ENCODE data around the gene CSKMT. TPM values are rescaled to one million over a fixed set of nuclear protein-coding genes. Genes with fewer than 3 reads are reported as not detected.
A peak's percentile ranks its signal among the peaks of the same experiment; 100 is the strongest.
"Not testable (repeated sequence)": the region's sequence is repeated elsewhere in the genome, so short reads cannot be mapped to it uniquely, and the experiment has no call there.

CSKMT gene, protein sequence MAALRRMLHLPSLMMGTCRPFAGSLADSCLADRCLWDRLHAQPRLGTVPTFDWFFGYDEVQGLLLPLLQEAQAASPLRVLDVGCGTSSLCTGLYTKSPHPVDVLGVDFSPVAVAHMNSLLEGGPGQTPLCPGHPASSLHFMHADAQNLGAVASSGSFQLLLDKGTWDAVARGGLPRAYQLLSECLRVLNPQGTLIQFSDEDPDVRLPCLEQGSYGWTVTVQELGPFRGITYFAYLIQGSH
- total RNA-seq (10 to 100 TPM in 1 of 2 donors, 1 to 10 TPM in 1; 5.3 to 19.8 TPM), polyA plus RNA-seq (10 to 100 TPM; 11.0 to 37.1 TPM)
- long read RNA-seq, donor 1, transcript CSKMT-202 (2 exons, 2,870 nt): minor isoform, 7 of 19 reads
- long read RNA-seq, donor 1, transcript CSKMT-204 (1 exons, 376 nt): major isoform, 10 of 19 reads
- long read RNA-seq, donor 1, partial matches to known transcripts: 0 of 19 reads
- long read RNA-seq, donor 1, other reads (novel, unspliced or antisense): 0 of 19 reads
- long read RNA-seq, donor 2, transcript CSKMT-204 (1 exons, 376 nt): major isoform, 5 of 7 reads
- long read RNA-seq, donor 2, partial matches to known transcripts: 0 of 7 reads
- long read RNA-seq, donor 2, other reads (novel, unspliced or antisense): 0 of 7 reads
- long read RNA-seq, donor 3, transcript CSKMT-204 (1 exons, 376 nt): major isoform, 6 of 9 reads
- long read RNA-seq, donor 3, partial matches to known transcripts: 0 of 9 reads
- long read RNA-seq, donor 3, other reads (novel, unspliced or antisense): 0 of 9 reads
- long read RNA-seq, donor 4, partial matches to known transcripts: 0 of 5 reads
- long read RNA-seq, donor 4, other reads (novel, unspliced or antisense): 0 of 5 reads
- long read RNA-seq, donor 5, transcript CSKMT-204 (1 exons, 376 nt): major isoform, 6 of 8 reads
- long read RNA-seq, donor 5, partial matches to known transcripts: 0 of 8 reads
- long read RNA-seq, donor 5, other reads (novel, unspliced or antisense): 0 of 8 reads

DNA sequence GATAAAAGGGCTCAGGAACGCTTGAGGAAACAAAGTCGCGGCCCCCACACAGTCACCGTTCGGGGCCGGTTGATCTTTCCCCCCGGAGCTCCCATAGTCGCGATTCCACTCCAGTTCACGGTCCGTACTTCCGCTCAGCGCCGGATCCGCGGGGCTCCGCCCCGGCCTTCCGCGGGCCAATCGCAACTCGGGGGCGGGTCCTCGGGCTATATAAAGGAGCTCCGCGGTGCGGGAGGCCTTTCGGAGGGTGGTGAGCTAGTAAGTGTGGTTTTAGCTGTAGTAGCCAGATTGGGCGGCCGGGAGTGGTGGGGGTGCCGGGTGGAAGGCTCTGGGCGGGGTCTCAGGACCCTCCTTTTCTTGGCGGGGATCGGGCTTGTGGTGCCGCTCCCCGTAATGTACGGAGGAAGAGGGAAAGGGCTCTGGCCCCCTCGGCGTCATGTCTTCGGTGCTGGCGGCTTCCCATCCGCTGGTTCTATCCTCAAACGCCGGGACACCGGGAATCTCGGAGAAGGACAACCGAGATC is at the start of gene CSKMT, which contains the start of gene C11orf98:
CSKMT (plus strand) TSS at position 238 of the 524 bp plus-strand sequence. CDS start 568 bp downstream, outside the sequence.
C11orf98 (minus strand) TSS at position 136 of the 524 bp plus-strand sequence; CDS start at position 95, 41 bp downstream.
- no peaks in the 10 kb centered on the region for H3K27me3 ChIP-seq (ENCODE audit: control insufficient read depth in 3 of 3, insufficient read depth in 3 of 3, low read length in 2 of 3)
- H3K36me3 ChIP-seq (ENCODE audit: control insufficient read depth in 4 of 4, insufficient read depth in 4 of 4, low read length in 4 of 4): peaks cover 7 to 21% (median 18%) of the 10 kb centered on the region in 4 donors
- H3K4me1 ChIP-seq (ENCODE audit: control insufficient read depth in 5 of 5, insufficient read depth in 5 of 5, low read length in 5 of 5): peaks cover 11 to 17% (median 14%) of the 10 kb centered on the region in 5 donors
- peak; percentile 96 for ATAC-seq (ENCODE audit: insufficient read depth, low FRiP score)
- peak within 1 kb of the TSS; percentile 86 to 90 for H3K27ac ChIP-seq (ENCODE audit: low read depth in 1 of 2, low read length in 1 of 2)
- H3K9me3 ChIP-seq (ENCODE audit: control insufficient read depth in 4 of 4, insufficient read depth in 3 of 4, low read length in 3 of 4): no peaks in the 10 kb centered on the region
- DNase-seq: peak; percentile 97 to 98 (median 97)
- peak within 1 kb of the TSS; percentile 79 for H3K4me3 ChIP-seq
- WGBS, 2 donors: 0 to 1% methylated on average over 41 to 47 of the region's 47 CpGs
- H3K9ac ChIP-seq (ENCODE audit: insufficient read depth in 1 of 2, low read length in 2 of 2): peak within 1 kb of the TSS; percentile 48 to 82
- TF ChIP-seq, protein P1, sequence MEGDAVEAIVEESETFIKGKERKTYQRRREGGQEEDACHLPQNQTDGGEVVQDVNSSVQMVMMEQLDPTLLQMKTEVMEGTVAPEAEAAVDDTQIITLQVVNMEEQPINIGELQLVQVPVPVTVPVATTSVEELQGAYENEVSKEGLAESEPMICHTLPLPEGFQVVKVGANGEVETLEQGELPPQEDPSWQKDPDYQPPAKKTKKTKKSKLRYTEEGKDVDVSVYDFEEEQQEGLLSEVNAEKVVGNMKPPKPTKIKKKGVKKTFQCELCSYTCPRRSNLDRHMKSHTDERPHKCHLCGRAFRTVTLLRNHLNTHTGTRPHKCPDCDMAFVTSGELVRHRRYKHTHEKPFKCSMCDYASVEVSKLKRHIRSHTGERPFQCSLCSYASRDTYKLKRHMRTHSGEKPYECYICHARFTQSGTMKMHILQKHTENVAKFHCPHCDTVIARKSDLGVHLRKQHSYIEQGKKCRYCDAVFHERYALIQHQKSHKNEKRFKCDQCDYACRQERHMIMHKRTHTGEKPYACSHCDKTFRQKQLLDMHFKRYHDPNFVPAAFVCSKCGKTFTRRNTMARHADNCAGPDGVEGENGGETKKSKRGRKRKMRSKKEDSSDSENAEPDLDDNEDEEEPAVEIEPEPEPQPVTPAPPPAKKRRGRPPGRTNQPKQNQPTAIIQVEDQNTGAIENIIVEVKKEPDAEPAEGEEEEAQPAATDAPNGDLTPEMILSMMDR (IDR thresholded peaks at IDR 0.05; ENCODE audit: control extremely low read depth, extremely low read depth): no peak

DNA sequence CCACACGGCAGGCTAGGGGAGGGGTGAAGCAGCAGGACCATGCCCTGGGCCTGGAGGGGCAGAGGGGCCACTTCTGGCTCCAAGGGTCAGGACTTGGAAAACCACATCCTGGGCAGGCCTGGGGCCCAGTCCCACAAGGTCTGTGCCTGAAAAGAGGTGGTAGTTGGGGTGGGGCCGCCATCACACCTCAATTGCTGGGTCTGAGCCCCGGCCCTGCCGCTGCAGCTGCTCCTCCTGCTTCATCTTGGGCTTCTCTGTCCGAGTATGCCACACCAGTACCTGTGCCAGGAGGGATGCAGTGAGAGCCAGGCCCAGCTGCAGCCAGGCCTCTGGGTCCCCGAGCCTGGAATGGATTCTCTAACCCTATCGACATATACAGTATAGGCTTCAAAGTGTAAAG is 49.6 kb upstream of the CSKMT start:
- no peak overlapping the region for H3K4me3 ChIP-seq
- no peak overlapping the region for H3K9ac ChIP-seq (ENCODE audit: insufficient read depth in 1 of 2, low read length in 2 of 2)
- ATAC-seq (ENCODE audit: insufficient read depth, low FRiP score): no peak
- H3K9me3 ChIP-seq (ENCODE audit: control insufficient read depth in 4 of 4, insufficient read depth in 3 of 4, low read length in 3 of 4): no peaks in the 10 kb centered on the region
- TF ChIP-seq, protein P1 (IDR thresholded peaks at IDR 0.05; ENCODE audit: control extremely low read depth, extremely low read depth): no peak
- peaks cover 0 to 13% (median 5%) of the 10 kb centered on the region in 4 donors for H3K36me3 ChIP-seq (ENCODE audit: control insufficient read depth in 4 of 4, insufficient read depth in 4 of 4, low read length in 4 of 4)
- 91 to 96% methylated on average over 7 of the region's 7 CpGs for WGBS, 2 donors
- peak overlapping the region in 1 of 2 donors; percentile 15 for H3K27ac ChIP-seq (ENCODE audit: low read depth in 1 of 2, low read length in 1 of 2)
- DNase-seq: no peak
- H3K27me3 ChIP-seq (ENCODE audit: control insufficient read depth in 3 of 3, insufficient read depth in 3 of 3, low read length in 2 of 3): no peaks in the 10 kb centered on the region
- H3K4me1 ChIP-seq (ENCODE audit: control insufficient read depth in 5 of 5, insufficient read depth in 5 of 5, low read length in 5 of 5): peaks cover under 1 to 16% (median 7%) of the 10 kb centered on the region in 5 donors

DNA sequence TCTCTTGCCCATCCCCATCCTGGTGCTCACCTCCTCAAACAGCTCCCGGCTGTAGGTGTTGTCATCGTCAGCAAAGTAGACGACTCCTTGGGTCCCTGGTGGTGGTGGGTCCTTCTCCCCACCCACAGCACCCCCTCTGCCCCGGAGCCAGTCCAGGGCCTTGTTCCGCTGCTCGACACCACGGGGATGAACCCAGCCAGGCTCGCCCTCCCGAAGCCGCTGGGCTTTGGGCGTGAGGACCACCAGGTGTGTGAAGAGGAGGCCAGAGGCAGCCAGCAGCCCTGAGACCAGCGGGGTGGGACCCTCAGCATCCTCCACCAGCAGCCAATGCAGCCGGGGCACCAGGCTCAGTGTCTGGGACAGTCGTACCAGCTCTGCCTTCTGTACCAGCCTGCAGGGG is 48.2 kb upstream of the CSKMT start:
- not testable (repeated sequence) for H3K27ac ChIP-seq (ENCODE audit: low read depth in 1 of 2, low read length in 1 of 2); H3K27me3 ChIP-seq (ENCODE audit: control insufficient read depth in 3 of 3, insufficient read depth in 3 of 3, low read length in 2 of 3); H3K9me3 ChIP-seq (ENCODE audit: control insufficient read depth in 4 of 4, insufficient read depth in 3 of 4, low read length in 3 of 4); H3K9ac ChIP-seq (ENCODE audit: insufficient read depth in 1 of 2, low read length in 2 of 2); DNase-seq; H3K4me3 ChIP-seq; ATAC-seq (ENCODE audit: insufficient read depth, low FRiP score)
- 95 to 97% methylated on average over 12 to 14 of the region's 14 CpGs for WGBS, 2 donors
- Histone ChIP-seq H3K4me1 (ENCODE audit: control insufficient read depth in 5 of 5, insufficient read depth in 5 of 5, low read length in 5 of 5) (peaks cover 0 to 11% (median 6%) of the 10 kb centered on the region in 5 donors), H3K36me3 (ENCODE audit: control insufficient read depth in 4 of 4, insufficient read depth in 4 of 4, low read length in 4 of 4) (peaks cover 0 to 13% (median 5%) of the 10 kb centered on the region in 4 donors)
